OCI-LY3 (cell line): ENCODE measurements around the gene SLC37A1.

Experiments used
- CTCF ChIP-seq: fragments of 200-600, 300-600 bp; sonication (generic); IDR thresholded peaks from 2 replicates; pipeline ENCODE4 v1.5.1; 2014; ENCODE audit warnings: antibody characterized with exemption, low read length, low read depth
- EZH2phosphoT487 ChIP-seq: fragments of 200-600 bp; shearing (Covaris generic); IDR thresholded peaks from 2 replicates; pipeline ENCODE4 v1.6.1; 2018; ENCODE audit warnings: antibody characterized with exemption, mixed run types, low read depth

DNA sequence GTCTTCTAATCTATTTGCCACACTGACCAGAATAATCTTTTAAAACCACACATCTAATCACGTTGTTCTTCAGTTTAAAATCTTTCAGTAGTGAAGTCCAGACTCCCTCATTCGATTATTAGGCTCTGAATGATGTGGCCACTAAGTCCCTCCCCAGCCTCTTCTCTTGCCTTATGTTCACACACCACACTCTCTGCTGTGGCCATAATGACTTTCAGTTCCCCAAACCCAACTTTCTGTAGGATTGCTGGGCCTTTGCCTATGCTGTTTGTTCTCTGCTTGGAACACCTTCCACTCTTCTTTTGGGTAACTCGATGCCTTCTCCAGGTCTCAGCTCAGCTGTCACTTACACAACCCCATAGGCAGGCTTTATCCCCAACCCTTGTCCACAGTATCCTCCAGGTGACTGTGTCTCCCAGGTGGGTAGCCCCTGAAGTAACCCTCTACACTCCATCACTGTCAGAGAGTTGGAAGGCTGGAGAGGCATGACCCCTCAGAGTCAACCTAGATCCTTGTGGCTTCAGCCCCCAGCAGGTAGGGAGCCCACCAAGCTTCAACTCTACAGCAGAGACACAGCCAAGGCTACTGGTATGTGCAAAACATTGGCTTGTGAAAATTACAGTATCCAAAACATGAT, 8.4 kb upstream of the SLC37A1 start:
- no peak for TF ChIP-seq CTCF
- TF ChIP-seq EZH2phosphoT487 = no peak
